GM18502 (cell line): Measurements from ENCODE around the gene KSR2.
"Not testable (repeated sequence)": the region's sequence is repeated elsewhere in the genome, so short reads cannot be mapped to it uniquely, and the experiment has no call there.

Experiments used
- ATAC-seq: cut with Tn5 transposase; IDR thresholded peaks from one replicate; pipeline ENCODE4 v1.9.1; 2021; ENCODE audit warnings: mild to moderate bottlenecking; ENCODE audit not compliant: unreplicated experiment, poor library complexity

The KSR2 gene

GRCh38 chr12:117662620-117663395 is 306.0 kb downstream of the KSR2 start:
- no peak for ATAC-seq

GRCh38 chr12:117662220-117662619 is 306.6 kb downstream of the KSR2 start:
- ATAC-seq = no peak

DNA sequence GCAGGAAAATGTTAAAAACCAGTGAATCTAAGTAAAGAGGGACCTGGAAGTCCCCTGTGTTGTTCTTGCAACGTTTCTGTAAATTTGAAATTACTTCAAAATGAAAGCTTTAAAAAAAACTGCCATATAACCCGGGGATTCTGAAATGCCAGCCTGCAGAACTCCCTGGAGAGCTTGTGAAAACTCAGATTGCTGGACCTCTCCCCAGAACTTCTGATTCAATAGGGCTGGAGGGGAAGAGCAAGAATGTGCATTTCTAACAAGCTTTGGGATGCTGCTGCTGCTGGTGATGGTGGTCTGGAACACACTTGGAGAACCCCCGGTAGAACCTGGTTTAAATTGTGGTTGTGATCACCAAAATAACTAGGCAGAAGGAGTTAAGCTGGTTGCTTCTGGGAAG is 307.3 kb downstream of the KSR2 start:
- ATAC-seq = no peak

DNA sequence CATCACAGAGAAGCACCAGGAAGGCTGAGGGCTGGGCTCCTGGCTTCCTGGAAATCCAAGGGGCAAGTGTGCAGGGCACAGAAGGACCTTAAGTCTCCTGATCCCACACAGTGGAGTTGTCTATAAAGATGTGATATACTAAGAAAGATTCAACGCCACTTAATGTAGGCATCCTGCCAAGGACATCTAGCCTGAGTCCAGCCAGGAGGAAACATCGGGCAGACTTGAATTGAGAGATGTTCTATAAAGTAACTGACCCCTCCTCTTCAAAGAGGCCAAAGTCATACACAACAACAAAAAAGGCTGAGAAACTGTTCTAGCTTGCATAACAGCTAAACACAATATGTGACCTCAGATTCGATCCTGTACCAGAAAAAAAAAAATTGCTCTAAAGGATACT is 307.9 kb downstream of the KSR2 start:
- no peak for ATAC-seq

DNA sequence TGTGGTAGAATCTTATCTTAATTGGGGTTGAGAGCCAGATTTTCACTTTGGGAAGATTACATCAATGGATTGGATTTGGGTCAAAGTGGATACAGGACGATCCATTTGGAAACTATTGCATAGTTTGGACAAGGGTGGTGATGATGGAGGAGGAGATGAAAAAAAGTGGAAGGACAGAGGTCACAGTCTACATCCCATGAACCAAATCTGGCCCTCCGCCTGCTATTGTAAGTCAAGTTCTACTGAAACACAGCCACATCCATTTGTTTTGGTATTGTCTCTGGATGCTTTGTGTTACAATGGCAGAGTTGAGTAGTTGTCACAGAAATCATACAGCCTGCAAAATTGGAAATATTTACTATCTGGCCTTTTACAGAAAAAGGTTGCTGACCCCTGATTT is 310.6 kb downstream of the KSR2 start:
- no peak for ATAC-seq

- ATAC-seq = no peak
These were observed 319.0 kb downstream of the KSR2 start for GRCh38 chr12:117649796-117650195.

GRCh38 chr12:117646520-117646919 is 322.3 kb downstream of the KSR2 start:
- no peak for ATAC-seq

- ATAC-seq = no peak
These were observed 323.3 kb downstream of the KSR2 start for GRCh38 chr12:117645473-117645872.

DNA sequence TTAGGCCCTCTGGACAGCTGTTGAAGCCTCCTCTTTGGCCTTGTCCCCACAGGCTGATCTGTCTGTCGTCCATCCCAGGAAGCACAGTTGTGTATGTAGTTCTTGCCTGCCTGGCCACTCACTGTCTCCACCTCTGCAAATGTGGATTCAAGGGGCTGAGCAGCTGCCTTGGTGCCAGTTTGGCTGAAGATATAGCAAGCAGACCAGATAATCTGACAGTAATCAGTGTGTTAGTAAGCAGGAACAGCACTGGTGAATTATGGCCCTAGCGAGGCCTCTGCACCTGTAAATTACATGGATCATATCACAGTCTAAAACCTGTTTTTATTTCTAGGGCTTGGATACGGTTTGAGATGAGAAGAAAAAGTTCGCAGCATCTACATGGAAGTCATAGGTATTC is 324.8 kb downstream of the KSR2 start:
- no peak for ATAC-seq

GRCh38 chr12:117641885-117642284 is 326.9 kb downstream of the KSR2 start:
- no peak for ATAC-seq

- ATAC-seq = no peak
These were observed 328.3 kb downstream of the KSR2 start for GRCh38 chr12:117640511-117640910.

GRCh38 chr12:117629454-117629853 is 339.3 kb downstream of the KSR2 start:
- ATAC-seq = no peak

DNA sequence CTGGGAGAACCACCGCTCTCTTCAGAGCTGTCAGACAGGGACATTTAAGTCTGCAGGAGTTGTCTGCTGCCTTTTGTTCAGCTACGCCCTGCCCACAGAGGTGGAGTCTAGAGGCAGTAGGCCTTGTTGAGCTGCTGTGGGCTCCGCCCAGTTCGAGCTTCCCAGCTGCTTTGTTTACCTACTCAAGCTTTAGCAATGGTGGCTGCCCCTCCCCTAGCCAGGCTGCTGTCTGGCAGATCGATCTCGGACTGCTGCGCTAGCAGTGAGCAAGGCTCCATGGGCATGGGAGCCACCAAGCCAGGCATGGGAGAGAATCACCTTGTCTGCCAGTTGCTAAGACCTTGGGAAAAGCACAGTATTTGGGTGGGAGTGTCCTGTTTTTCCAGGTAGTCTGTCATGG is 340.1 kb downstream of the KSR2 start:
- ATAC-seq = not testable (repeated sequence)

DNA sequence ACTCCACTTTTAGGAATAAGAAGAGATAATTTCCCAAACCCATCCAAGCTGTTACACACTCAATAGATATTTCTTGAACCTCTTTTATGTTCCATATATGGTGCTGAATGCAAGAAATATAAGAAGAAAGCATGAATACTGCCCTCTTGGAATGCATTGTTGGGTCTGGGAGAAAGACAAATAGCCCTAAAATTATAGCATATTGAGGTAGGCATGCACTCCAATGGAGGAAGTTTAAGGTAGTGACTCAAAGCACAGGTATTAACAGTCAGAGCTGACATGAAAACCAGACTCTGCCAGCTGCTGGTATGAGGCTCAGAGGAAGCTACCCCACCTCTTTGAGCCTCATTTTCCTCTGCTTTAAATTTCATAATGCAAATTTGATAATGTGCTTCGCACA is 346.0 kb downstream of the KSR2 start:
- ATAC-seq = no peak

GRCh38 chr12:117622087-117622486 is 346.7 kb downstream of the KSR2 start:
- no peak for ATAC-seq

DNA sequence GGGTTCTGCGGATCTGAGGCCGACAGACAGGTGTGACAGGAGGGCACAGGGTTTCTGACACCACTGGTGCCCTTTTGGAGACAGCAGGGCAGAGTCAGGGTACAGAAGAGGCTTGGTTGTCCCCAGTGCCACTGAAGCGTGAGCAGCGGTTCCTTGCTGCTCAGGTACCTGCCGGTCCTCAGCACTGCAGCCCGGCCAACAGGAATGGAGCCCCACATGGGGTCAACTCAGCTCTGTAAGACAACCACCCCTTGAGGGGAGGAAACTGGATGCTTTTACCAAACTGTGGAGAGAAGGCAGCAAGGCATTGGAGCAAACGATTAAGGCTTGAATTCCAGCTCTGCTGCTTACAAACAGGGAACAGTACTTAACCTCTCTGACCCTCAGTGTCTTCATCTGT is 361.0 kb downstream of the KSR2 start:
- ATAC-seq = no peak

GRCh38 chr12:117606945-117607344 is 361.8 kb downstream of the KSR2 start:
- ATAC-seq = no peak

- ATAC-seq = no peak
These were observed 362.8 kb downstream of the KSR2 start for GRCh38 chr12:117606024-117606423.

DNA sequence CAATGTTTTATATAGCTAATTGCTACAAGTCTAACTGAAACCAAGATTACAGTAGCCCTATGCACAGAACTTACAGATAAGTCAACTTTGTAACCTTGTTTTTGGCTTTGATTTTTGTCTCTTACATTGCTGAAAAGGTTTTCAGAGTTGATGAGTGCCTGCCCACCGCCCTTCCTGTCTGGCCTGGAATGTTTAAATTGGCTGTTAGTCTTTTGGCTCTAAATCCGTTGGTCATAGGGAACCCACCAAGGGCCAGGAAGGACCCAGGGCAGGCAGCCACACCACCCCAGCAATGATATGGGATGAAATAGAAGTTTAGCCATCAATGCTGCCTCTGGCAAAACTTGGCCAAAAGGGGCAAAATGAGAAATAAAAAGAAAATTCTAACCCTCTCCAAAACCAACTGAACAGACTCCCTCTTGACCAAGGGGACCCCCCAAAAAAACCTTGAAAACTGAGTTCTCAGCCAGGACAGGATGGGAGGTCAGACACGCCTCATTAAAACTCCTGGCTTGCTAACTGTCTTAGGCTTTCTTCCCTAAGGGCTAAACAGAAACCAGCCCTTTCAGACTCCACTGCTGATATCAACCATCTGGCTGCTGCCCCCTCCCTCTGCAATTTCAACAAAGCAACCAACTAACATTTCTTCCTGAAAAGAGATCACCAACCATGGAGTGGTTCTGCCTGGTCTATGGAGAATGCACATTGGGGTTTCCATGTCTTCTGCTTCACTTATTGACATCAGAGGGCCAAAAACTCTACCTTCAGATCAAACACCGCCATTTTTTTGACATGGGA is 365.3 kb downstream of the KSR2 start:
- ATAC-seq = no peak

GRCh38 chr12:117599849-117600248 is 368.9 kb downstream of the KSR2 start:
- no peak for ATAC-seq

- ATAC-seq = no peak
These were observed 371.8 kb downstream of the KSR2 start for GRCh38 chr12:117596968-117597367.

DNA sequence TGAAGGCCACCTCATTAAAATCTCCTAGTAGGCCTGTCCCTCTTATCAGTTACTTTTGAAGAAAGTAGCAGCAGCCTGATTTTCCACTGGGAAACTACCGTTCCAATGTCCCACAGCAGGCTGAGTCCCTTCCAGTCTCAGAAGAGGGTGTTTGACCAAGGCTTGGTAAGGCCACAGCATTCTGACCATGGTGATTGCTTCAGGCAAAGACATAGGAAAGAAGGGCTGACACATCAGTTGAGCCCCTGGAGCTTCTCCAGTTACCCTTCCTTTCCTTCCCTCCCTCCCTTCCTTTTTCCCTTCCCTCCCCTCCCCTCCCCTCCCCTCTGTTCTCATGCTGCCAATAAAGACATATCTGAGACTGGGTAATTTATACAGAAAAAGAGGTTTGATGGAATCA is 373.0 kb downstream of the KSR2 start:
- ATAC-seq = no peak
